Thyroid gland (tissue), 4 donors: ENCODE results near the gene PRKD1. TPM values are rescaled to one million over a fixed set of nuclear protein-coding genes. Genes with fewer than 3 reads are reported as not detected.

Experiments used
- DNase-seq, 2 donors: peaks; one replicate each; pipeline ENCODE4 v3.0.0-alpha.2; 2019
- H3K27ac ChIP-seq, 3 donors: fragments of 200-600 bp; sonication (generic); 1 replicate in 2 of 3; 2 replicates in 1 of 3; pipeline ENCODE4 v1.5.1; 2016 to 2019; ENCODE audit warnings: mild to moderate bottlenecking in 1 of 3, moderate library complexity in 1 of 3
- H3K27me3 ChIP-seq: fragments of 200-600 bp; sonication (generic); one replicate; pipeline ENCODE4 v1.5.1; 2019
- H3K36me3 ChIP-seq, 2 donors: fragments of 200-600 bp; sonication (generic); one replicate each; pipeline ENCODE4 v1.5.1; 2016 to 2019
- H3K4me1 ChIP-seq, 2 donors: fragments of 200-600 bp; sonication (generic); one replicate each; pipeline ENCODE4 v1.5.1; 2017 to 2019
- H3K4me3 ChIP-seq, 3 donors: fragments of 200-600 bp; sonication (generic); replicated peaks in 1 of 3; 1 replicate in 2 of 3; 2 replicates in 1 of 3; pipeline ENCODE4 v1.5.1; 2016; ENCODE audit warnings: mild to moderate bottlenecking in 1 of 3
- H3K9me3 ChIP-seq: fragments of 200-600 bp; sonication (generic); one replicate; pipeline ENCODE4 v1.5.1; 2017
- POLR2A ChIP-seq, 2 donors: fragments of 450-650 bp; IDR thresholded peaks; one replicate each; pipeline ENCODE4 v1.6.1; 2017; ENCODE audit warnings: antibody characterized with exemption in 2 of 2, mild to moderate bottlenecking in 2 of 2, moderate library complexity in 1 of 2
- WGBS, 2 donors: methylation state at CpG; one replicate each; pipeline ENCODE4 v1.1.5; 2017; 5-methylcytosine and 5-hydroxymethylcytosine counted together
- intact Hi-C: fragments of 100-400 bp; cut with DNase I; formaldehyde crosslinking; loops from one replicate; pipeline ENCODE4 v1.15.1; 2023
- total RNA-seq, 4 donors: library from RNA; depleted of rRNA; stranded (reverse); fragments of >200 nt; gene quantifications; one replicate each; pipeline ENCODE4 v1.2.3, GENCODE V29; 2016
- TF ChIP-seq, protein P1 (sequence below), 6 experiments: fragments of 200-600 bp in 3 of 6; fragments of 450-650 bp in 3 of 6; sonication (generic) in 3 of 6; IDR thresholded peaks; one replicate each; pipeline ENCODE4 v1.5.1; 2016 to 2019; ENCODE audit warnings: antibody characterized with exemption in 6 of 6, mild to moderate bottlenecking in 2 of 6, inconsistent platforms in 1 of 6, moderate library complexity in 1 of 6

PRKD1 gene
- total RNA-seq, 4 donors from 2014 or later: 12.7 to 17.4 (median 14.3) TPM

DNA sequence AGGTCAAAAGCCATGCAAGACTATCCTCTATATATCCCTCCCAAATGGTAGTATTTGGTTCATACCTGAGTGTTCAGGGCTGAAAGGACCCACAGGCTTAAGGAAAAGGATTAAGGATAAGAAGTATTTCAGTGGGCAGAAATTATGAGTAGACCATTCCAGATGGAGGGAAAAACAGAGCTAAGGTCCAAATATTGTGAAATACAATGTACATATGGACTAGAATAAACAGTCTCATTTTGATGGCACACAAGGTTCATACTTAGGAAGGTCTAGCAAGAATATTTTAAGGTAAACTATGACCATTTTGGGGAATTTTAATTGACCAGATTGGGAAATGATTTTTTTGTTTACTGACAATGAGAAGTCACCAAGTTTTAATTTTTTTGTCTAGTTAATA, 124.6 kb downstream of the PRKD1 start:
- Histone ChIP-seq H3K36me3 (no peaks in the 10 kb centered on the region), H3K27ac (no peak overlapping the region), H3K4me3 (no peak overlapping the region), H3K9me3 (no peaks in the 10 kb centered on the region), H3K4me1 (peaks cover 0 to 3% of the 10 kb centered on the region in 2 donors), H3K27me3 (no peaks in the 10 kb centered on the region)
- DNase-seq: no peak
- TF ChIP-seq, protein P1, sequence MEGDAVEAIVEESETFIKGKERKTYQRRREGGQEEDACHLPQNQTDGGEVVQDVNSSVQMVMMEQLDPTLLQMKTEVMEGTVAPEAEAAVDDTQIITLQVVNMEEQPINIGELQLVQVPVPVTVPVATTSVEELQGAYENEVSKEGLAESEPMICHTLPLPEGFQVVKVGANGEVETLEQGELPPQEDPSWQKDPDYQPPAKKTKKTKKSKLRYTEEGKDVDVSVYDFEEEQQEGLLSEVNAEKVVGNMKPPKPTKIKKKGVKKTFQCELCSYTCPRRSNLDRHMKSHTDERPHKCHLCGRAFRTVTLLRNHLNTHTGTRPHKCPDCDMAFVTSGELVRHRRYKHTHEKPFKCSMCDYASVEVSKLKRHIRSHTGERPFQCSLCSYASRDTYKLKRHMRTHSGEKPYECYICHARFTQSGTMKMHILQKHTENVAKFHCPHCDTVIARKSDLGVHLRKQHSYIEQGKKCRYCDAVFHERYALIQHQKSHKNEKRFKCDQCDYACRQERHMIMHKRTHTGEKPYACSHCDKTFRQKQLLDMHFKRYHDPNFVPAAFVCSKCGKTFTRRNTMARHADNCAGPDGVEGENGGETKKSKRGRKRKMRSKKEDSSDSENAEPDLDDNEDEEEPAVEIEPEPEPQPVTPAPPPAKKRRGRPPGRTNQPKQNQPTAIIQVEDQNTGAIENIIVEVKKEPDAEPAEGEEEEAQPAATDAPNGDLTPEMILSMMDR (IDR thresholded peaks at IDR 0.05): no peak
- no peak for TF ChIP-seq POLR2A (IDR thresholded peaks at IDR 0.05)
- intact Hi-C loops: no loop called here

DNA sequence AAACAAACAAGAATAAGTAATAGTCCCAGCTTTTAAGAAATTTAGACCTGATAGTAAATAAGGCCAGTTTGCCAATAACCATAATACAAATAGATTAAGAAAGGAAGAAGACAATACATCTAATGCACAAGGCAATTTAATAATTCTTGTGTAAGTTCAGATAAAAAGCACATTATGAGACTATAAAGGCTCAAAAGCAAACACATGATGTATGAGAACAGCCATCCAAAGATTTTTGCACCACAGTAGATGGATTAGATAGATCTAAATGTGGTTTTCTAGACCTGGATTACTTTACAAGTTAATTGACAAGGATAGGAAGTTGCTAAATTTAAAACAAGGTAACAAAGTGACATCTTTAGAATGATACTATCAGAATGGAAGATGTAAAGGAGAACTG, 125.4 kb downstream of the PRKD1 start:
- H3K36me3 ChIP-seq: no peaks in the 10 kb centered on the region
- intact Hi-C loops: no loop called here
- DNase-seq: no peak
- H3K9me3 ChIP-seq: no peaks in the 10 kb centered on the region
- TF ChIP-seq, protein P1 (IDR thresholded peaks at IDR 0.05): no peak
- H3K27me3 ChIP-seq: no peaks in the 10 kb centered on the region
- no peak overlapping the region for H3K27ac ChIP-seq
- H3K4me3 ChIP-seq: no peak overlapping the region
- peaks cover 0 to 3% of the 10 kb centered on the region in 2 donors for H3K4me1 ChIP-seq

DNA sequence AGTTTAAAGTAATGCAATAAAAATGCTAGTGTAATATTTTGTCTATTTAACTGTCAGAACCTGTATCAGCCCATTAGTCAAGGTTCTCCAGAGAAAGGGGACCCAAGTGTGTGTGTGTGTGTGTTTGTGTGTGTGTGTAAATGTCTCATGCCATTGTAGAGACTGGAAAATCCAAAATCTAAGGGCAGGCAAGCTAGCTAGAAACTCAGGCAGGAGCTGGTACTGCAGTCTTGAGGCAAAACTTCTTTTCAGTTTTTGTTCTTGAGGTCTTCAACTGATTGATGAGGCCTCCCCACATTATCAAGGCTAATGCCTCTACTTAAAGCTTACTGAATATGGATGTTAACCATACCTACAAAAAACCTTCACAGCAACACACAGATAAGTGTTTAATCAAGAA, 126.7 kb downstream of the PRKD1 start:
- Histone ChIP-seq H3K36me3 (no peaks in the 10 kb centered on the region), H3K9me3 (no peaks in the 10 kb centered on the region), H3K27ac (no peak overlapping the region), H3K4me1 (peaks cover 0 to 3% of the 10 kb centered on the region in 2 donors), H3K4me3 (no peak overlapping the region), H3K27me3 (no peaks in the 10 kb centered on the region)
- TF ChIP-seq POLR2A (IDR thresholded peaks at IDR 0.05): no peak
- TF ChIP-seq, protein P1 (IDR thresholded peaks at IDR 0.05): no peak
- intact Hi-C loops: no loop called here
- DNase-seq: no peak

DNA sequence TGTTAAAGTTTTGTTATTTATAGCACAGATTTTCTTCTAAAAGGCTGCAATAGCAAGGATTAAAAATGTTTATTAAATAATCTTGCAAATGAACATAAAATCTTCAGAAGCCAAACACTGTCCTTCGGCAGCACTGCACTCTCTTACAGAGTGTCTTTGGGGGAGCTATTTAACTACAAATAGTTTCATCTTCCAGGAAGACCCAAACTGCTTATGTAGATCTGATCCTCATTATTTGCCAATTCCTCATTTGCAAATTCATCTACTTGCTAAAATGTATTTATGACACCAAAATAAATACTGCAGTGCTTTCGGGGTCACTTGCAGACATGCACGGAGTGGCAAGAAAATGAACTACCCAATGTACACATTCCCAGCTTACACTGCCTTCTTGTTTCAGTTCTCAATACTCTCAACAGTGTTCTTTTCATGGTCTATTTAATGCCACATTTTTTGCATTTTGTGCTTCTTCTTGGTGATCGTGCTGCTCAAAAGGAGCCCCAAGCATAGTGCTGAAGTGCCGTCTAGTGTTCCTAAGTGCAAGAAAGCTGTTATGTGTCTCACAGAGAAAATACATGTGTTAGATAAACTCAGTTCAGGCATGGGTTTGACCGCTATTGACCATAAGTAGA, 128.1 kb downstream of the PRKD1 start:
- H3K27ac ChIP-seq: no peak overlapping the region
- H3K4me3 ChIP-seq: no peak overlapping the region
- H3K9me3 ChIP-seq: no peaks in the 10 kb centered on the region
- TF ChIP-seq, protein P1 (IDR thresholded peaks at IDR 0.05): no peak
- TF ChIP-seq POLR2A (IDR thresholded peaks at IDR 0.05): no peak
- 35 to 48% methylated on average over 6 of the region's 6 CpGs for WGBS, 2 donors
- H3K4me1 ChIP-seq: peaks cover 0 to 3% of the 10 kb centered on the region in 2 donors
- H3K27me3 ChIP-seq: no peaks in the 10 kb centered on the region
- H3K36me3 ChIP-seq: no peaks in the 10 kb centered on the region
- DNase-seq: peak; percentile 31 to 34
- intact Hi-C loops: no loop called here

DNA sequence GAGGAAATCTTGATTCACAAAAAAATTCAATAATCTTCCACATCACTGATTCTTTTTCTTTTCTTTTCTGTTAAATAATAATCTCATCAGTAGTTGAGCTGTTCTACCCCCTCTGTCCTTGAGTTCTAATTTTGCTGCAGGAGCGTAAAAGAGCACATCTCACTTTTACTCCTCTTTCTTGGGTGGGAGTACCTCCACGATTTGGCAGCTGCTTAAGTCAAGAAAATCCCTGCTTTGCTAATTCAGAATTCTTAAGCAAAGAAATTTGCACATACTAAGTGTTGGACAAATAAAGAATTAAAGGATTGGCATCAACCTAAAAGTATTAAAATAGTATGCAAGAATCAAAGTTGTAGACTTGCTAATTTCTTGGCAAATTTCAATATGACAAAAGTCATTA, 128.8 kb downstream of the PRKD1 start:
- TF ChIP-seq POLR2A (IDR thresholded peaks at IDR 0.05): no peak
- TF ChIP-seq, protein P1 (IDR thresholded peaks at IDR 0.05): no peak
- 93 to 94% methylated on average over 2 of the region's 2 CpGs for WGBS, 2 donors

More for the DNA sequence above, 128.8 kb downstream of the PRKD1 start:
- H3K27me3 ChIP-seq: no peaks in the 10 kb centered on the region
- H3K9me3 ChIP-seq: no peaks in the 10 kb centered on the region
- intact Hi-C loops: no loop called here
- H3K4me1 ChIP-seq: peaks cover 0 to 3% of the 10 kb centered on the region in 2 donors
- H3K27ac ChIP-seq: no peak overlapping the region
- DNase-seq: no peak
- no peaks in the 10 kb centered on the region for H3K36me3 ChIP-seq
- no peak overlapping the region for H3K4me3 ChIP-seq
